GM12874 (cell line): Measurements from ENCODE around the gene MARCHF3.

Experiments
- CTCF ChIP-seq: IDR thresholded peaks from 2 replicates; pipeline ENCODE4 v1.5.1; 2011; ENCODE audit warnings: low read depth, mild to moderate bottlenecking, control low read depth, low read length, moderate library complexity; ENCODE audit not compliant: insufficient read depth

MARCHF3 gene

DNA sequence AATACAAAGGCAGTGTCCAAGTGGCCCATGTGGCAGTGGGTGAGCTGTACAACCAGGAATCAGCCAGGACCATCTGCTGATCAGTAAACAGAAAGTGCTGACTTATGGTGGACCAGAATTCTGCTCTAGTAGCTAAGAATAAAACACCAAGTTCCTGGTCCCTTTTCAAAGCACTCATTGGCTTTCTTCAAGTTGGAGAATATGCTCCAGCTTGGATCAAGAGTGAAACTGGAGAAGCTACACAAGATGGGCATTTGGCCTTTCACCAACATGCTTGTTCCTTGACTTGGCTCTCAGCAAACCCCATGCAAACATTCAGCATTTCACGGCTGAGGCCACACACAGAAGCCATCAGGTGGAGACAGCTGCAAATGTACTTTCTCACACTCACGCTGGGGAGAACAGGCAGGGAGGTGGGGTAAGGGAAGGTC lies 32.1 kb downstream of the MARCHF3 start:
- no peak for TF ChIP-seq CTCF

DNA sequence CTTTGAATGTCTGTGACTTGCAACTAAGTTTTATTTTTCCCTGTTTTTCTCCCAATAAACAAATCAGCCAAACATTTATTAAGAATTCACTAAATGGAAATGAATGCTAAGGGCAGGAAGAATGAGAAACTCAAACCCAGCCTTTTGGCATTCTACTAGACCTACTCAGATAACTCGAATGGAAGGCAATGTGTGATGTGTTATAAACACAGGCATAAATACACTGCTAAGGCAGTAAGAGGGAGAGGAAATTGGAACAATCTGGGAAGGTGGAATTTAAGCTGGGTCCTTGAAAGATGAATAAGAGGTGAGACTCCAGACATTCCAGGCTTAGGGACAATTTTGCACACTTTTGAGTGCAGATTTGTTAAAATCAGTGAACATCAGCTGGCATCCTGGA lies 34.7 kb downstream of the MARCHF3 start:
- TF ChIP-seq CTCF = no peak

DNA sequence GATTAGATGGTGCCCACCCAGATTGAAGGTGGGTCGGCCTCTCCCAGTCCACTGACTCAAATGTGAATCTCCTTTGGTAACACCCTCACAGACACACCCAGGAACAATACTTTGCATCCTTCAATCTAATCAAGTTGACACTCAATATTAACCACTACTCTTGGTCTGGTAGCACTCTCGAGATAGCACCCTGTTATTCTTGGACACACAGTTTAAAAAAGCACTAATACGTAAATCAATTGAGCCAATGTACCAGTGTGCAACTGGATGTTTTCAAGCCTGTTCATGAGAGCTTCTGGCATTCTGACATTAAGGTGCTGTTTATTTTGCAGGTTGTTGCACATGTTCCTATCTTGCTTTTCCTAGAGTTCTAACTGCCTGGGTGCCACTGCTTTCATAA lies 35.3 kb downstream of the MARCHF3 start:
- TF ChIP-seq CTCF = no peak

DNA sequence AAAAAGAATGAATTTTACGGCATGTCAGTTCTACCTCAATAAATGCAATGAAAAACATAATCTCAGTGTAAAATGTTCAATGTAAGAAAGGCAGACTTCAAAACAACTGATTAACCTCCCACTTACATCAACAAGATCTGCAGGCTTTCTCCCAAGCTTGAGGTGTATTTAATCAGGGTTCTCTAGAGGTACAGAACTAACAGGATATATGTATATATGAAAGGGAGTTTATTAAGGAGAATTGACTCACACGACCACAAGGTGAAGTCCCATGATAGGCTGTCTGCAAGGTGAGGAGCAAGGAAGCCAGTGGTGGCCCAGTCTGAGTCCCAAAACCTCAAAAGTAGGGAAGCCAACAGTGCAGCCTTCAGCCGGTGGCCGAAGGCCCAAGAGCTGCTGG lies 35.9 kb downstream of the MARCHF3 start:
- no peak for TF ChIP-seq CTCF

GRCh38 chr5:126988021-126988569 lies 42.3 kb downstream of the MARCHF3 start:
- TF ChIP-seq CTCF = no peak

DNA sequence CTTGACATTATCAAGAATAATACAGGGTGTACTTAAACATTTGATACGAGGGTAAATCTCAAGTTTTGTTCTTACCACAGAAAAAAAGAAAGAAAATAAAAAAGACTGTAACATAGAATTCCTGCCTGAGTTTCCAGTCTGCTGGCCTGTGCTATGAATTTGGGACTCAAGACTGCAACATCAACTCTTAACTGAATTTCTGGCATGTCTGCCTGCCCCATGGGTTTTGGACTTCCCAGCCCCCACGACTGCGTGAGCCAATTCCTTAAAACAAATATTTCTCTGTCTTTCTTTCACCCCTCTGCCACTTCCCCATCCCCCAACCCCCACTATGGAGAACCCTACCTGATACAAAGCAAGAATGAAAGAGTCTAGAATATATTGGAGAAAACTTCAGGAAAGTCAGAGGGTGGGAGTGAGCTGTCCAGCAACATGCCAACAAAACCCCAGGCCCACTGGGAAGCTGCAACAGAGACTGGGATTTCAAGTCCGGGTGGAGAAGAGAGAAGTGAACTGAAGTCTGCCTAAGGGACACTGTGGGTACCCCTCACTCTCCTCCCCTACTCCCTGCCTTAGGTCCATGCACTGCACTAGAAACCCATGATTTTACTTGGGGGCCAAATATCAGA lies 43.0 kb downstream of the MARCHF3 start:
- no peak for TF ChIP-seq CTCF

GRCh38 chr5:126984632-126985031 lies 45.7 kb downstream of the MARCHF3 start:
- TF ChIP-seq CTCF = no peak

GRCh38 chr5:126983874-126984266 lies 46.5 kb downstream of the MARCHF3 start:
- no peak for TF ChIP-seq CTCF
